ENCODE results near the gene FLNB.
"Not testable (repeated sequence)": the region's sequence is repeated elsewhere in the genome, so short reads cannot be mapped to it uniquely, and the experiment has no call there.

The FLNB gene

DNA sequence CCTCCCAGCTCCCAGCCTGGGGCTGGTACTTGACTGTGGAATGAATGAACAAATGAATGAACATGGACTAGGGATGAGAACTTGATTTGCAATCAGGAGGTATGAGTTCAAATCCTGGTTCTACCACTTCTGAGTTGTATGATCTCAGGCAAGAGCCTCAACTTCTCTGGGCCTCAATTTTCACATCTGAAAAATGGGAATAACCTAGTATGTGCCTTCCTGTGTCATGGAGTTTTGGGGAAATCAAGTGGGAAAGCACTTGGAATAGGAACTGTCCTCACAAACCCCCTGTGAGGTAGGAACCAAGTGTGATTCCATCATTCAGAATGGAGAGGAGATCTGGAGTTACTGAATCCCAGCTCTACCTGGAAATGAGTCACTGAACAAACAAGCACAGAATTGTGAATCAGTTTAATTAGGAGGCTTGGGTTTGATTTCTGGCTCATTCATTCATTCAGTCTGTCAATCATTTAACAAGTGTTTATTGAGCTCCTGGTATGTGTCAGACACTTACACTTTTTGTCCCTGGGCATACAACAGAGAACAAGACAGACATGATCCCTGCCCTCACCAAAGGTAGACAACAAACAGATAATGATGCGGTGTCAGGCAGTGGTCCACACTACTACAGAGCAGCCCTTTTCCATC is 172.8 kb downstream of the FLNB start:
- DNase-seq (ENCODE audit: low read depth): no peak

DNA sequence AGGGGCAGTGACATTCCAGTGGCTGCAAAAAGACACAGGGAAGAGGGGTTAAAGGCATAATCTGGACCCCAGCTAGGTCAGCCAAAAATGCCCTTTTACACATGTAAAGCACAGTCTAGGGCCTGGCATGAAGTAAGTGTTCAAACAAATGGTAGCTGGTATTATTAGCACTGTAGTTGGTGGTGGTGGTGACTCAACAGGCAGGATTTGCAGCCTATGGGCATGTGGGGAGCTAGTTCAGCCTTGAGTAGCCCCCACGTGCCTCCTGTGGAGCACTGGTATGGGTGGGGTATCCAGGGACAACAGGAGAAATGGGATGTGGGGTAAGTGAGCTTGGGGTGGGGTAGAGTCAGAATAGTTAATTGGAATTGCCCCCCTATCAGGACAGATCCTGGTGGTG is 175.0 kb downstream of the FLNB start:
- no peak for DNase-seq (ENCODE audit: low read depth)

GRCh38 chr3:58183891-58184290 is 175.7 kb downstream of the FLNB start:
- no peak for DNase-seq (ENCODE audit: low read depth)

DNA sequence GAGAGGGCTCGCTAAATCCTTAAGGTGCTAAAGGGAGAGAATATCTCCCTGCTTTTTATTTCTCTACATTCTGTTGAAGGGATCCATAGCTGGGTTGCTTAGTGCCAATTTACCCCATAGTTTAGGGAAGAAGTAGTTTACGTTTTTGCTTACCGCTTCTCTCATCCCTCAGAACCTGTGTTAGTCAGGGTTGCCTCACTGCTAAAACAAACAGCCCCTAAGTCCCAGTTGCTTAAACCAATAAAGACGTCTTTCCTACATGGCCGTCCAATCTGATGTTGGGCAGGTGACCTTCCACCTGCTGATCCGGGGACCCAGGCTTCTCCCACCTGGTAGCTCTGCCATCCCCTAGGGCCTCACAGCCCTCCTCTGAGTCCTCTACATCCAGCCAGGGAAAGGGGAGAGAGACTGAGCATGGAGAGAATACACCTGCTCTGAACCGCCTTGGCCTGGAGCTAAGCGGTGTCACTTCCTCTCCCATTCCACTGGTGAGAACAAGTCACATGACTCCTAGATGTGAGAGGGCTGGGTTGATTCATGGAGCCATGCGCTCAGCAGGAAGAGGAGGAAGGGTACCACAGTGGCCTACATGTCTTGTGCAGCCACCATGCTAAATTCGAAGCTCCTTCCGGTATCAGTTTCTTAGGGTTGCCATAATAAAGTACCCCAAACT is 176.2 kb downstream of the FLNB start:
- DNase-seq (ENCODE audit: low read depth): no peak

- no peak for DNase-seq (ENCODE audit: low read depth)
Measured at GRCh38 chr3:58184982-58185360, 176.7 kb downstream of the FLNB start.

DNA sequence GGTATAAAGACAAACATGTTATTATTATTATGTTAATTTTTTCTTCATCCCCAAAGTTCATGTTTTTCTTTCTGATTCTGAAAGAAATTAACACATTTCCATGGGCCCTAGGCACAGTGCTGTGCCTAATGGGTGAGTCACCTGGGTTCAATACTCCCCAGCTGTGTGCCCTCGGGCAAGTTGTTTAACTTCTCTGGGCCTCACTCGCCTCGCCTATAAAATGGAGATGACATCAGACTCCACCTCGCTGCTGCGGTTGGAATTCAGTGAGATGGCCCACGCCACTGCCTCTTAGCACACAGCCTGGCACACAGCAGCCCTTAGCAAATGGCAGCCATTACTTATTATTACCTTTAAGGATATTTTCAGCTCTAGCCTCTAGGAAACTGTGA is 179.9 kb downstream of the FLNB start:
- no peak for DNase-seq (ENCODE audit: low read depth)

DNA sequence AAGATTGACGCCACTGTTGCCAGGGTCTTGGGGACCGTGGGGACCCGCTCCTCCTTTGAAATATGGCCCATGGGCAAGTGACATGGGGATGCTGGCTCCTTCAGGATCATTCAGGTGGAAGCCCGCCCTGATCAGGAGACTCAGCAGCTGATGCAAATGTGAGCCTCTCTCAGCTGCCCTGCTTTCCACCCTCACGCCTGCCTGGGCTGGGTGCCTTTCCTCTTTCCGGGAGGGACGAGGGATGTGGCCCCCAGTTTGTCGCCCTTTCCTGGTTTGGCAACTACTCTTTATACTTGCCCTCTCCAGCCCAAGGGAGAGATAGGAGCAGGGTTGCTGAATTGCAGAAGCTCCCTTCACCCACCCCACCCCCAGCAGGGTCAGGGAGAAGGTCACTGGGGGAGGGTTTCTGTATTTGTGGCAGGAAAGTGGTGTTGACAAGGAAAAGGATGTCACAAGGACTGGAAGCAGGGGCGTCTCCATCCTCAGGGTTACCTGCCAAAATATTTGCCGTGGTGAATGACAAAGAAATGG is 180.8 kb downstream of the FLNB start:
- no peak for DNase-seq (ENCODE audit: low read depth)

- no peak for DNase-seq (ENCODE audit: low read depth)
Measured at GRCh38 chr3:58189691-58190090, 181.5 kb downstream of the FLNB start.

- DNase-seq (ENCODE audit: low read depth): no peak
Measured at GRCh38 chr3:58190291-58190690, 182.1 kb downstream of the FLNB start.

DNA sequence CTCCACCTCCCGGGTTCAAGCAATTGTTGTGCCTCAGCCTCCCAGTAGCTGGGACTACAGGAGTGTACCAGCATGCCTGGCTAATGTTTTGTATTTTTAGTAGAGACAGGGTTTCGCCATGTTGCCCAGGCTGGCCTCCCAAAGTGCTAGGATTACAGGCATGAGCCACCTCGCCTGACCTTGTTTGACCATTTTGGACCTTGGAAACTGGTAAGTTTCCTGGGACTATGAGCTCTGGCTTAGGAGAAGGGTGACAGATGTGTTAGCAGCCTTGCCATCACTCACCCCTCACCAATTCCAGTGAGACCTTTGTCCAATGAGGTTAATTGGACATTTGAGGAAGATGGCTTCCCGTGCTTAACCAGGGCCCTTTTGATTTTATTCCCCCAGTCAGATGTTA is 182.7 kb downstream of the FLNB start:
- no peak for DNase-seq (ENCODE audit: low read depth)

DNA sequence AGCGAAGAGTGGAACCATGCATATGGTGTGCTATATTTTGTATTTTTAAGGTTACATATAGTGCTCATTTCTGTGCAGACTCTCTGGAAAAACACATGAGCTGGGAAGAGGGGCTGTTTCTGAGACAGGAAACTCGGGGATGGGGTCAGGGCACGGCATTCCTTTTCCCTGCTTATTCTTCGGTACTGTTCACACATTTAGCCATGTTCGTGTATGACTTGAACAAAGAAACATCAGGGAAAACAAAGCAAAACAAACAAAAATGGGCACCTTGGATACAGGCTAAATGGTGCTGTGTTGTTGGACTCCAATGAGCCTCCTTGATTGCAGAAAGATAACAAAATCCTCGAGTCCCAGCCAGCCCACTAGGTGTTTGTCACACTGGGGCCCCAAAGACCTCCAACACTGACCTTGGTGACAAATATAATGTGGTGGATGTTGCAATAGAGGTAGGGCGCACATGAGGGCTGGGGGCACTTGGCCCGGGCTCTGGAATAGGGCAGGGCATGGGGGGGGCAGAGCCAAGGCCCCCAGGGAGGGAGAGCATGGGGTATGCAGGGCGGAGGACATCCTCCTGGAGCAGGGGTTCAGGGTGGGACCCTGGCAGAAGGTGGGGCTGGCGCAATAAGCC is 183.3 kb downstream of the FLNB start:
- no peak for DNase-seq (ENCODE audit: low read depth)

DNA sequence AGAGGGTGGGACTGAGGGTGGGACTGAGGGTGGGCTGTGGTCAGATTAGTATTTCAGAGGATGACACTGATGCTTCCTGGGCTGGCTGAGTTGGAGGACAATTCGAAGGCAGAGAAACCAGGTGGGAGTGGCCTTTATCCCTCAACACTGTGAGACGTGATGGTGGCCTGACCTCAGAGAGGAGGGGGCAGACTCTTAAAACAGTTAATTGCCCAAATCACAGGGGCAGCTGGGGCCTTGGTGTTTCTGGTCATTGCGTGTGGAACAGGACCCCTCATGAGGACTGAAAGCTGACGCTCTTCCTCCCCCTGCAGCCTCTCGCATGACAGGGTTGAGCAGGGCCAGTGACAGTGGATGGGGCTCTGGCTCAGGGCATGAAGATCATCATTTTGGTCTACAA is 183.8 kb downstream of the FLNB start:
- no peak for DNase-seq (ENCODE audit: low read depth)

GRCh38 chr3:58193682-58194407 is 185.6 kb downstream of the FLNB start:
- DNase-seq (ENCODE audit: low read depth): no peak

DNA sequence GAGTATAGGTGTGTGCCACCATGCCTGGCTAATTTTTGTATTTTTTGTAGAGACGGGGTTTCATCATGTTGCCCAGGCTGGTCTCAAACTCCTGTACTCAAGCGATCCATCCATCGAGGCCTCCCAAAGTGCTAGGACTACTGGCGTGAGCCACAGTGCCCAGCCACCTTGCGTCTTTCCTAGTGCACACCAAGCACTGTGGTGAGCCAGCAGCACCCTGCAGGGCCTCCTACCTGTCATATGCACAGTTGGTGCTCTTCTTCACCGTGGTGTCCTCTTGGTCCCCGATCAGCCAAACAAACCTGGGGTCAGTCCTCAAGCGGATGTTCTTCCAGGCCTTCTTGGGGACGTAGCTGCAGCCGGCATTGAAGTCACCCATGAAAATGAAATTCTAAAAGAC is 189.4 kb downstream of the FLNB start:
- DNase-seq (ENCODE audit: low read depth): no peak

- no peak for DNase-seq (ENCODE audit: low read depth)
Measured at GRCh38 chr3:58198362-58198761, 190.1 kb downstream of the FLNB start.

- no peak for DNase-seq (ENCODE audit: low read depth)
Measured at GRCh38 chr3:58198804-58199203, 190.6 kb downstream of the FLNB start.

- DNase-seq (ENCODE audit: low read depth): no peak
Measured at GRCh38 chr3:58200121-58200709, 192.0 kb downstream of the FLNB start.

DNA sequence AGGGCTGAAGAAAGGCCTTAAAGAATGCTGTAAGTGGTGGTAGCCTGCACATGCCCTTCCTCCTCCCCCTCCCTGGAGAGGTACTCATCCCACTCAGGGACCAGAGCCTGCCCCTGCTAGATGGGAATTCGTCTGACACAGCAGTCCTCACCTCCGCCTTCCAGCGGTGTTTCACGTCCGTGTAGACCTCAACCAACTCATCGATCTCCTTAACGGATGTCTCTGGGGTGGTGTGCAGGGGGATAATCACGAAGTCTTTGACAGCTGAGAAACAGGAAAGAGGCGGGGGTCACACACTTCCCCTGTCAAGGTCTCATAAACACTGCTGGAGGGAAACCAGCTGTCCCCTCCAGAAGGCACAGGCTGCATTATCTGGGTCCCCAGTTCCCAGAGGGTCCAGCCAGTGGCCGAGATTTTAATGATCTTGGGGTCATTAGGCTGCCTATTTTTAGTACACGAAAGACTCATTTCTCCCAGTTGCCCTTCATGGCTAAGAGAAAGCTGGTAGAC is 192.7 kb downstream of the FLNB start:
- DNase-seq (ENCODE audit: low read depth): no peak

DNA sequence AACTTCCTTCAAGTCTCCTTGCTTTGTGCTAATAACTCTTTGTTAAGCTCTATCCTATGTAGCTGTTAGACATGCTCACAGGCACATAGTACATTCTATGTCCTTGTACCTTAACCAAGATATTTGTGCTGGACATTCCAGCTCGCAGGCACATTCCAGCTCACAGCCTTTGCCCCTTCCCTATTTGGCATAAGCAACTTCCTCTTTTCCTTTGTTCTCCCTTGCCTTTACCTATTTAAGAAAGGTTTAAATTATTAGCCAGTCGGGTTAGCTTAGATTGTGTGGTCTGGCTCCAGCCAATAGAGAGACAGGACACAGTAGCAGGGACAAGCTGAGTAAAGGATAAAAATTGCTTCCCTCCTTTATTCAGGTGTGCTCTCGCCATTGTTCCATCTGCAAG is 193.2 kb downstream of the FLNB start:
- DNase-seq (ENCODE audit: low read depth): not testable (repeated sequence)

DNA sequence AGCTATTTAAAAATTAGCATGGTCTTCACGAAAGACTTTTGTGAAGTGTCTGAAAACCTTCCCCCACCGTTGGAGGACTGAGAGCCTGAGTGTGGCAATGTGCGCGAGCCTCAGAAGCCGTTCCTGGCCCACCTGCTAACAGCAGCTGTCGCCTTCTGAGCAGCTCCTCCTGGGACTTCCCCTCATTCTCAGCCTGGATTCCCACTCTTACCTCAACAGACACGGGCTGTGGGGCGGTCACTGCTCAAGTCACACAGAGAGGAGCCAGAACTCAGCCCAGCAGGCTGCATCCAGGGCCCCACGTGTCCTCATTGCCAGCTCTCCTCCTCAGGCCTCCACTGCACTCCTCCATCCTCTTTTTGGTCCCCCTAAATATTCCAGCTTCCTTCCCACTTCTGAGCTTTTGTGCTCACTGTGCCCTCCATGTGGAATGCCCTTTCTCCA is 194.7 kb downstream of the FLNB start:
- DNase-seq (ENCODE audit: low read depth): no peak

DNA sequence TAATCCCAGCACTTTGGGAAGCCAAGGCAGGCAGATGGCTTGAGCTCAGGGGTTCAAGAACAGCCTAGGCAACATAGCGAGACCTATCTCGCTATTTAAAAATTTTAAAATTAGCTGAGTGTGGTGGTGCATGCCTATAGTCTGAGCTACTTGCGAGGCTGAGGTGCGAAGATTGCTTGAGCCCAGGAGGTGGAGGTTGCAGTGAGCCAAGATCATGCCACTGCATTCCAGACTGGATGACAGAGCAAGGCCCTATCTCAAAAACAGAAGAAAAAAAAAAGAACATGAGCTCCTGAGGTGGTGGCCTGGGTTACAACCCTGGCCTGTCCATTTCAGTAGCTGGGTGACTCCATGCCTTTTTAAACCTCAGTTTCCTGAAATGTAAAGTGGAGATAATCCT is 195.3 kb downstream of the FLNB start:
- DNase-seq (ENCODE audit: low read depth): no peak

DNA sequence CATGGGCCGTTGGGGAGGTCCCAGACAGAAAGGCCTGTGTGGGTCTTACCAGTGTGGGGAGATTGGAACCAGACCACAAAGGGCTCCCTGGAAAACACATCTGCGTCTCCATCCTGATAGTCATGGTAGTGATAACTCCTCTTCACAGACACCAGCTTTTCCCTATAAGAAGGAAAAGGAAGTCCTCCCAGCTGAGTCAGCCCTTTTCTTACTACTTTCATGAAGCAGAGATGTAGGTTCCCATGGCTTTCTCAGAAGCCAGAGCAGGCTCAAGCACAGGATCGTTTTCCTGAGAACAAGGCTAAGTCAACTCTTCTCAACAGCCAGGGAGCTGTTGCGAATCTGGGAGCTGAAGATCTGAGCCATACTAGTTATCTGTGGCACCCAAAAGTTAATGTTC is 196.5 kb downstream of the FLNB start:
- DNase-seq (ENCODE audit: low read depth): no peak

All from activated gamma-delta T cell treated with anti-CD3 and anti-CD28 coated beads, Interleukin-2, amount 50 U/mL, for 16 hours (primary cell).